Body of pancreas (tissue), 4 donors: ENCODE results near the gene SREBF2.

ENCODE experiments used
- POLR2A ChIP-seq, 3 donors: fragments of 450-650 bp; IDR thresholded peaks; one replicate each; pipeline ENCODE4 v1.6.1; 2016; ENCODE audit warnings: antibody characterized with exemption in 3 of 3, mild to moderate bottlenecking in 2 of 3
- TF ChIP-seq, protein P1 (sequence below), 7 experiments: fragments of 450-650 bp in 4 of 7; fragments of 200-600 bp in 3 of 7; sonication (generic) in 3 of 7; IDR thresholded peaks; one replicate each; pipeline ENCODE4 v1.5.1; 2016 to 2019; ENCODE audit warnings: antibody characterized with exemption in 7 of 7

DNA sequence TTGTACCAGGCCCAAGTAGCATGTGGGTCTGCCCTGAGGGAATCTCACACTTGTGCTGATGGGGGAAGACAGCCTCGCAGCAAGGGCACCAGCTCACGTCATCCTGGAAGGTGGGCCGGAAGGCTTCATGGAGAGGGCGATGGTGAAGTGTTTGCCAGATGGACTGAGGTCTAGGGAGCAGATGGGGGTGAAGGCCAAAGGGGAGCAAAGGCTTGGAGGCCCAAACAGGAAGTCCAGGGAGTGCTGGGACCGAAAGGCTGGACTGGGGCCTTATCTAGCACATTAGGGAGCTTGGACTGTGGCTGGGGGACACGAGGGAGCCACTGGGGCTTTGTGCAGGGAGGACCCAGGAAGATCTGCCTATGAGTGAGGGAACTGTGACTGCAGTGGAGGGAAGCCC is 94.9 kb downstream of the SREBF2 start:
- TF ChIP-seq, protein P1, sequence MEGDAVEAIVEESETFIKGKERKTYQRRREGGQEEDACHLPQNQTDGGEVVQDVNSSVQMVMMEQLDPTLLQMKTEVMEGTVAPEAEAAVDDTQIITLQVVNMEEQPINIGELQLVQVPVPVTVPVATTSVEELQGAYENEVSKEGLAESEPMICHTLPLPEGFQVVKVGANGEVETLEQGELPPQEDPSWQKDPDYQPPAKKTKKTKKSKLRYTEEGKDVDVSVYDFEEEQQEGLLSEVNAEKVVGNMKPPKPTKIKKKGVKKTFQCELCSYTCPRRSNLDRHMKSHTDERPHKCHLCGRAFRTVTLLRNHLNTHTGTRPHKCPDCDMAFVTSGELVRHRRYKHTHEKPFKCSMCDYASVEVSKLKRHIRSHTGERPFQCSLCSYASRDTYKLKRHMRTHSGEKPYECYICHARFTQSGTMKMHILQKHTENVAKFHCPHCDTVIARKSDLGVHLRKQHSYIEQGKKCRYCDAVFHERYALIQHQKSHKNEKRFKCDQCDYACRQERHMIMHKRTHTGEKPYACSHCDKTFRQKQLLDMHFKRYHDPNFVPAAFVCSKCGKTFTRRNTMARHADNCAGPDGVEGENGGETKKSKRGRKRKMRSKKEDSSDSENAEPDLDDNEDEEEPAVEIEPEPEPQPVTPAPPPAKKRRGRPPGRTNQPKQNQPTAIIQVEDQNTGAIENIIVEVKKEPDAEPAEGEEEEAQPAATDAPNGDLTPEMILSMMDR (IDR thresholded peaks at IDR 0.05): no peak
- TF ChIP-seq POLR2A (IDR thresholded peaks at IDR 0.05): no peak
